ENCODE results near the gene TMEM91.
A peak's percentile ranks its signal among the peaks of the same experiment; 100 is the strongest.

TMEM91 gene

DNA sequence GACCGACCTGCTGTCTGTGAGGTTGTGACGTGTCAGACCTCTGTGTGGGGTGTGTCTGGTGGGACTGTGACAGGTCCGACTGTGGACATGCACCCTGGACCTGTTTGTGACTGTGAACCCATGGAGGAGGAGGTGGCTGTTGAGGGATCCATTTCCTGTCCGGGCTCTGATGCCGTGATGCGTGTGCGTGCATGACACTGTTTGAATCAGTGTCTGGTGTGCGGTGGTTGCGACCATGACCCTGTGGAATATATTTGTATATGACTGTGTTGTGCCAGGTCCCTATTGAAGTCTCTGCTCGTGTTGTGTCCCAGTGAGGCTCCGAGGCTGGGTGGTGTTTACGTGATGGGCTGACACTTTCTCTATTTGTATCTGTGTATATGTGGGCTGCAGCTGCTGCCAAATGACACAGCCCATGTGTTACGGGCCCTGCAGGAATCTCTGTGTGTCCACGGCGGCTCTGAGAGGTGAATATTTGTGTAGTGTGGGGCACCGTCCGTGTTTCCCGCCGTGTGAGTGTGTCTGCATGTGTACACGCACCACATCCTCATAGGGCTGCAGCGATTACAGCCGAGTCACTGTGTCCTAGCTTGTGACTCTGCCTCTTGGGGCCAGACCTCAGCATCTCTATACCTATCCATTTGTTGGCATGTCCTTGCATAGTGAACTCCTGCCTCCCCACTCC is 48.0 kb upstream of the TMEM91 start:
- peaks cover 31% of the 10 kb centered on the region for H3F3A ChIP-seq (ENCODE audit: insufficient read depth)

DNA sequence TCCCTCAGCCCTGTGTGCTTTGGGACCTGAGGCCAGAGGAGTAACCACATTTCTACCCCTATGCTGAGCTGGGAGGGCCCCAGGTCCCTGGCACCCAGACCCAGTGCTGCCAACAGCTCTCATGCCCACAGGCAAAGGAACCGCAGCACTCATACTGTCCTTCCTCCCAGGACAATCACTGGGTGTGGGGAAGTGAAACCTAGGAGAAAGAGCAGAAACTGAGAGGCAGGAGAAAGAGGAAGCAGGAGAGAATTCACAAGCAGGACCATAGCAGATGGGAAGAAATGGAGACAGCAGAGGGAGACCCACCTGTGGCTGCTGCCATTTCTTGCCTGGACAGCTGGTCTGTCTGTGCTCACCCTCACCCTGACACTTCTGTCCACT is 47.5 kb upstream of the TMEM91 start:
- H3K79me2 ChIP-seq (ENCODE audit: insufficient read depth, low read length): no peaks in the 10 kb centered on the region

More for the DNA sequence above, 48.0 kb upstream of the TMEM91 start:
- Histone ChIP-seq H4K20me1 (ENCODE audit: low read depth, low read length) (no peaks in the 10 kb centered on the region), H3K4me2 (ENCODE audit: low read depth, low read length, poor library complexity, severe bottlenecking) (peak overlapping the region; percentile 79), H2AFZ (ENCODE audit: low read depth, low read length, severe bottlenecking) (no peak overlapping the region), H3K27me3 (ENCODE audit: low read length) (no peaks in the 10 kb centered on the region), H3K79me2 (ENCODE audit: insufficient read depth, low read length) (no peaks in the 10 kb centered on the region), H3K9ac (ENCODE audit: low read length) (peak overlapping the region; percentile 65), H3K9me3 (ENCODE audit: insufficient read depth, low read length) (no peaks in the 10 kb centered on the region), H3K4me3 (ENCODE audit: insufficient read depth, low read length, poor library complexity, severe bottlenecking) (peak overlapping the region; percentile 43), H3K27ac (ENCODE audit: low read depth, low read length) (peak overlapping the region; percentile 91), H3K9me2 (replicated peaks; ENCODE audit: insufficient read depth, low read length) (no peaks in the 10 kb centered on the region), H3K36me3 (ENCODE audit: low read length) (no peaks in the 10 kb centered on the region)
- TF ChIP-seq, protein P1, sequence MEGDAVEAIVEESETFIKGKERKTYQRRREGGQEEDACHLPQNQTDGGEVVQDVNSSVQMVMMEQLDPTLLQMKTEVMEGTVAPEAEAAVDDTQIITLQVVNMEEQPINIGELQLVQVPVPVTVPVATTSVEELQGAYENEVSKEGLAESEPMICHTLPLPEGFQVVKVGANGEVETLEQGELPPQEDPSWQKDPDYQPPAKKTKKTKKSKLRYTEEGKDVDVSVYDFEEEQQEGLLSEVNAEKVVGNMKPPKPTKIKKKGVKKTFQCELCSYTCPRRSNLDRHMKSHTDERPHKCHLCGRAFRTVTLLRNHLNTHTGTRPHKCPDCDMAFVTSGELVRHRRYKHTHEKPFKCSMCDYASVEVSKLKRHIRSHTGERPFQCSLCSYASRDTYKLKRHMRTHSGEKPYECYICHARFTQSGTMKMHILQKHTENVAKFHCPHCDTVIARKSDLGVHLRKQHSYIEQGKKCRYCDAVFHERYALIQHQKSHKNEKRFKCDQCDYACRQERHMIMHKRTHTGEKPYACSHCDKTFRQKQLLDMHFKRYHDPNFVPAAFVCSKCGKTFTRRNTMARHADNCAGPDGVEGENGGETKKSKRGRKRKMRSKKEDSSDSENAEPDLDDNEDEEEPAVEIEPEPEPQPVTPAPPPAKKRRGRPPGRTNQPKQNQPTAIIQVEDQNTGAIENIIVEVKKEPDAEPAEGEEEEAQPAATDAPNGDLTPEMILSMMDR (IDR thresholded peaks at IDR 0.05; ENCODE audit: insufficient read depth, low read length, poor library complexity, severe bottlenecking): no peak
- TF ChIP-seq EZH2phosphoT487 (conservative IDR thresholded peaks at IDR 0.05; ENCODE audit: low read length): no peak

DNA sequence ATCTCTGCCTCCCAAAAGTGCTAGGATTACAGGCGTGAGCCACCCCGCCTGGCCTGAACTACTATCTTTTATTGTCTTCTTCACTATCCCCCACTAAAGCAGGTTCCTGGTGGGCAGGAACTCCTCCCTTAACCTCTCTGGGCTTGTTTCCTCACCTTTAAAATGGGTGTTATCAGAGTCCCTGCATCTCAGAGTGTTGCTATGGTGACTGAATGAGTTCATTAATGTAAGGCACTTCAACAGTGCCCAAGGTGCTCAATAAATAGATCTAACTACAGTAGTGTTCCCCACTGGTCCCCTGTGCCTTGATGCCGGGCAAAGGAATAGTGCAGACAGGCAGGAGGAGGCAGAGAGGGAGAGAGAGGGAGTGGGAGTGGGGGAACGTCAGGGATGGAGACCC is 45.9 kb upstream of the TMEM91 start:
- no peak overlapping the region for H3K9ac ChIP-seq (ENCODE audit: low read length)
- TF ChIP-seq, protein P1 (IDR thresholded peaks at IDR 0.05; ENCODE audit: insufficient read depth, low read length, poor library complexity, severe bottlenecking): no peak
- TF ChIP-seq EZH2phosphoT487 (conservative IDR thresholded peaks at IDR 0.05; ENCODE audit: low read length): no peak
- no peak overlapping the region for H3K4me2 ChIP-seq (ENCODE audit: low read depth, low read length, poor library complexity, severe bottlenecking)

More for the DNA sequence above, 47.5 kb upstream of the TMEM91 start:
- H3K4me2 ChIP-seq (ENCODE audit: low read depth, low read length, poor library complexity, severe bottlenecking): peak overlapping the region; percentile 79
- H3K4me3 ChIP-seq (ENCODE audit: insufficient read depth, low read length, poor library complexity, severe bottlenecking): no peak overlapping the region
- peak overlapping the region; percentile 91 for H3K27ac ChIP-seq (ENCODE audit: low read depth, low read length)
- no peak overlapping the region for H2AFZ ChIP-seq (ENCODE audit: low read depth, low read length, severe bottlenecking)
- TF ChIP-seq EZH2phosphoT487 (conservative IDR thresholded peaks at IDR 0.05; ENCODE audit: low read length): no peak
- TF ChIP-seq, protein P1 (IDR thresholded peaks at IDR 0.05; ENCODE audit: insufficient read depth, low read length, poor library complexity, severe bottlenecking): no peak
- H3K9ac ChIP-seq (ENCODE audit: low read length): peak overlapping the region; percentile 65; the same call in 1 of the 2 replicates
- H3K9me3 ChIP-seq (ENCODE audit: insufficient read depth, low read length): no peaks in the 10 kb centered on the region
- H3K36me3 ChIP-seq (ENCODE audit: low read length): peaks cover 4% of the 10 kb centered on the region; the same call in 1 of the 2 replicates
- no peaks in the 10 kb centered on the region for H3K27me3 ChIP-seq (ENCODE audit: low read length)
- H3K9me2 ChIP-seq (replicated peaks; ENCODE audit: insufficient read depth, low read length): no peaks in the 10 kb centered on the region
- no peaks in the 10 kb centered on the region for H4K20me1 ChIP-seq (ENCODE audit: low read depth, low read length)
- peaks cover 31% of the 10 kb centered on the region for H3F3A ChIP-seq (ENCODE audit: insufficient read depth)

More for the DNA sequence above, 45.9 kb upstream of the TMEM91 start:
- Histone ChIP-seq H3K36me3 (ENCODE audit: low read length) (peaks cover 4% of the 10 kb centered on the region; the same call in 1 of the 2 replicates), H3K79me2 (ENCODE audit: insufficient read depth, low read length) (no peaks in the 10 kb centered on the region), H3K27me3 (ENCODE audit: low read length) (no peaks in the 10 kb centered on the region), H2AFZ (ENCODE audit: low read depth, low read length, severe bottlenecking) (no peak overlapping the region), H4K20me1 (ENCODE audit: low read depth, low read length) (no peaks in the 10 kb centered on the region), H3K9me2 (replicated peaks; ENCODE audit: insufficient read depth, low read length) (no peaks in the 10 kb centered on the region), H3K4me3 (ENCODE audit: insufficient read depth, low read length, poor library complexity, severe bottlenecking) (no peak overlapping the region), H3K27ac (ENCODE audit: low read depth, low read length) (no peak overlapping the region), H3K9me3 (ENCODE audit: insufficient read depth, low read length) (no peaks in the 10 kb centered on the region), H3F3A (ENCODE audit: insufficient read depth) (peaks cover 22% of the 10 kb centered on the region)

Measured in SU-DHL-6 (cell line).